Measurements from ENCODE around the gene DUSP14.
"Not testable (repeated sequence)": the region's sequence is repeated elsewhere in the genome, so short reads cannot be mapped to it uniquely, and the experiment has no call there.

DUSP14 gene

DNA sequence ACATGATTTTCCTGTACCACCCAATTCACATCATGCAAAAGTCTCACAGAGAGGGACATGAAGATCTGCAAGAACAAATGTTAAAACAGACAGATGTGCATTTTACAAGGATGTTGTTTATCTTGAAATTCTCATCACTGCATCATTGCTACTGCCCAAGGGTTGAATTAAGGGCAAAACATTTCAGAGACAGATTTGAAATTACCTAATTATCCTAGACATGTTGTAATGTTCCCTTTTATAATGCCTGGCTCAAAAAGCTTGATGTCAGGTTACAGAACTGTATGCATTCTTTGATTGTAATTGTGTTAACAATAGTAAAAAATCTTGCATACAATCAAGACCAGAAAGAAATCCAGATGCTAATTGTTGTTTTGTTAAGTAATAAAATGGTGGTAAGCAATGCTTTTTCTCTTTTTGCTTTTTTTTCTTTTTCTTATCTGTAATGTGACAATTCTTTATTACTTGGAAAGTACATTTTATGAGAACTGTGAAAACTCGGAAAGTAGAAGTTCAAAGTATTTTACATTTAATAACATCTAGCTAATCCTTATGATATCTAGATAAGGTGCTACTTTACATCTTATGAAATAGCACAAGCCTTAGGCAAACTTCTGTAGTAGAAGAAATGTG is 3.6 kb upstream of the DUSP14 start:
- no peak for DNase-seq (ENCODE audit: low spot score)

DNA sequence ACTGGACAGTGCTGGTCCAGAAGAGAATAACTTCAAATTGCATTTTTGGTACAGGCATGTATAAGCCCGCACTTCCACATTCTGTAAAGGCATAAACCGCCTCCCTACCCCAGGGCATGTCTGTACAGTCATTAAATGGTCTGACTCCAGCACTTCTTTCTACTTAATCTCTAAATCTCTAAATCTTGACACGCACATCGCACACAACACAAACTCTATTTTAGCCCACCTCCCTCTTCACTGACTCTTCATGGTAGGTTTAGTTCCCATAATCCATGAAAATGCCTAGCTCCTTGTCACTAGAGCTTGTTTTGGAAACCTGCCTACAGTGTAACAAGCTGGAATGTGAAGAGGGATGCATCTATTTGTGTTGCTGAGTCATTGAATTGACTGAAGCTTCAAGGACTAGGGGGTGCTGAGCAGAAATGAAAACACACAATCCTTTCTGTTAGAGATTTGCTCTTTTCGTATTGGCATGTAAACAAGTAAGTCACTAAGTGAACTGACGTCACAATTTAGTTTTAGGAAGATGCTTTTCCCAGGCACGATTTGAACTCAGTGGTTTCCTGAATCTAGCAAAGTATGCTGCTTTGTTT is 1.6 kb upstream of the DUSP14 start:
- DNase-seq (ENCODE audit: low spot score) = peak; percentile 33

DNA sequence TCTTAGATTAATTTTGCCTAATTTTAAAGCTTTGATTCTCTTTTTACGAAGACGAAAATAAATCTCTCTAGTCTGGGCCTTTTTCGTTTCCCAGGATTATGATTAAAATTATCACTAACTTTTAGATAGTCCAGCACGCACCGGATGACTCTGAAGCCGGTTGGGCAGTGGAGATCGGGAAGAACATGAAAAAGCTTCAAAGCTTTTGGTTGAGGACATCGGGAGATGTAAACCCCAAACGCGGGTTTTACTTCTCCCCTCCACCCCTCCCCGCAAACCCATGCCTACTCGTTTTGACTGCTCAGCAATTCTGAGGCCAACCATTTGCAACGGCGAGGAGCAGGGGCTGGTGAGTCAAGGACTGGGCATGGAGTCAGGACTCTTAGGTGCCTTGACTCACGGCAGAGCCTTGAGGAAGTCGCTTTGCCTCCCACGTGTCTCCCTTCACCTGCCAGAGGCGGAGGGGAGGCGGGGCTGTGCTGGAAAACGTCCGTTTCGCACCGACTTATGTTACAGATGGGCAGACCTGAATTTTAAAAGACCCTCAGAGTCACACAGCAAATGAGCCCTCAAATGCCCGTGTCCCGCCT is 989 bp upstream of the DUSP14 start:
- peak; percentile 70 for DNase-seq (ENCODE audit: low spot score)

DNA sequence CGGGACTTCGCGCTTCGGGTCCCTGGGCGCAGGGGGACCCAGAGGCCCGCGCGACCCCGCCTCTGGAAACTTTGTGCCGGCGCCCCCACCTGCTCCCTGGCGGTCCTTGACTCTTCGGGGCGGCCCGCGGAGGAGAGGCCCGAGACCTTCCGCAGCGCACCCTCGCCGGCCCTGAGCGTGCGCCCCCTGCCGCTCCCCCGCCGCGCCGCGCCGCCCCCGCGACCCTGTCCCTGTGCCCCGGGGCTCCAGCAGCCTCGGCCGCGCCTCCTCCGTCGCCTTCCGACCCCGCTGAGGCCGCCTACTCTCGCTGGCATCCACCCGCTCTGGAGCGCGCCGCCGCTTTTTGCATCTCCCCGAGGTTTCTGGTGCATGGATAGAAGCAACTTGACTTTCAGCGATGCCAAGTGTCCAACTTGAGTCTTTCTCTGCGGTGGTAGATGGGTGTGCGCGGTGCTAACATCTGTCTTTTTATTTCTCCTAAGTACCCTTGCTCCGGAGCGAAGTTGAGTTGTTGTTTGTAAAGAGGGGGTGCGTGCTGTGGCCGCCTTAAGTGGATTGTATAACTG is 414 bp downstream of the DUSP14 start:
- peak; percentile 70 for DNase-seq (ENCODE audit: low spot score)

DNA sequence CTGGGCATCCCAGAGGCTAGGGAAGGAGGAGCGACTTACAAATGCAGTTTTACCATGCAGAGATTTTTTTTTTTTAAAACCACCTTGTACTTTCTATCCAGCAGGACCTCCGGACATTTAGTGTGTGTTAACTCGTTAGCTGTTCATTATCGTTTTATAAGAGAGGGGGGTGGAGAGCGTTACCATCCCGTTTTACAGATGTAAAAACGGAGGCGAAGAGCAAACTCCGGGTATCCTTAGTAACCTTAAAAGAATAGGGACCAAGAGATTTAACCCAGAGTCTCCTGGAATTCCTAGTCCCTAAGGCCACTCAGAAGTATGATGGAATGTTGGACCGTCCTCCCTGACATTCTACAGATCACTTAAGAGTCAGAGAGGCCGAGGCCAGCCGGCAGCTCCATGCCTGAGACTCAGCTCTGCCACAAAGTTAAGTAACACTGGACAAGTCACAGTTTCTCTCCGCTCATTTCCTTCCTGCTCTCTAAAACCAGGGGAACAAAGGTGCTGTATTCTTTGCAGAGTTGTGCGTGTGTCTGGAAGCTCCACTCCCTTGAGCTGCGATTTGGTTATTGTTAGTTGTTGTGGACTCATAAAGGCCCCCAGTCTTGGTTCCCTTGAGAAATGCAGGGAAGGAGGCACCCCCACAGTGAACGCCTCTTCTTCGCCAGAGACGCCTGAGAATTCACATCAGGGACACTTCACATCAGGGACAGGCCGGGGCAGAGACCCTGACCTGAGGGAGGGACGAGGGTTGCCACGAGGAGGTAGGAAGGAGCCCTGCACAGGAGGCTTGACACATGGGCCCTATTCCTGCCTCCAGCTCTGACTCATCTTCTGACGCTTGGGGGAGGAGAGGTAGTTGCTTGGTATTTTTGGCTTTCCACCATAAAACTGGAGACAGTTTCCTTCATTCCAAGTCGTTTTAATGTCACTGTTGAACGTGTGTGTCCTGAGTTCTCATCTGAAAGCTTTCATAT is 1.2 kb downstream of the DUSP14 start:
- DNase-seq (ENCODE audit: low spot score) = peak; percentile 52

DNA sequence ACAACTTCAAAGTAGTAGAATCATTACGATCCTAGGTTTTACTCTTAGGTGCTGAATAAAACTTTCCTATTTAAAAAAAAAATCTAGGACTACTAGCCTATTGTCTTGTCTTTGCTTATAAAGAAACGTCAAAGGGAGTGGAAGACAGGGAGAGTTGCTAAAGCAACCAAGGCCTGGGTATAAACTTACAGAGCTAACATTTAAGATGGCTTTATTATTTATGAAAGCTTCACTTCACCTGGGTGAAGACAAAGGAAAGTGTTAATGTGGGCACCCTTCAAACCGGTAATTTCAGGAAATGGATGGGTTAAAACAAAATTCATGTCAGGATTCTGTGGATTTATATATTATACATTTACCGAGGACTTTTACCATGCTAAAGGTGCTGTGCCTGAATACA is 2.5 kb downstream of the DUSP14 start:
- DNase-seq (ENCODE audit: low spot score) = no peak

DNA sequence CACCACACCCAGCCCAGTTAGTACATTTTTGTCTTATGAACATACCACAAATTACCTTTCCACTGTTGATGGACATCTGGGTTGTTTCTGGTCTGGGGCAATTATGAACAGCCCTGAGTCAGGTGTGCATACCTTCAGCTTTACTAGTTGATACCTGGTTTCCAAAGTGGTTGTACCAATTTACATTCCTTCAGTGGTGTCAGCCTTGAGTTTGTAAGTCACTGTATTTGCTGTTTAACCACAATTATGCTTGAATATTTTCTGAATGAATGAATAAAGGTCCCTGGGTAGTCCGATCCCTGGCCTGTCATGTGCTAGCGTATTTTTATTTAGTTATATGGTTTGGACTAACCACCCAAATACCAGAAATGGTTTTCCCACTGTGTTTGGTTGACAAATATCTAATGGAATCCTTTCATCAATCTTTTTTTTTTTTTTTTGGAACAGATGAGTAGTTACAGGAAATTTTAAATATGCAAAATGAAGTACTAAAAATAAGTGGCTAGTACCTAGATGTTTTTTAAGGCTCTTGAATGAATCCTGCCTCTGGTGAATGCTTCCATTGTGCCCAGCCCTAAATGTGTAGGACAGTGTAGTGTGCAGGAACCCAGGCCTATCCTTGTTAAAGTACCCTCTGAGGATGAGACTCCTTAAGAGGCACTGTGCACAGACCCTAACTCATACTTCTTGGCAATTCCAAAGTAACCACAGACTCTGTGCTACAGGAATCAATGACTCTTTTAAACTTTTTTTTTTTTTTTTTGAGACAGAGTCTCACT is 3.7 kb downstream of the DUSP14 start:
- DNase-seq (ENCODE audit: low spot score) = no peak

DNA sequence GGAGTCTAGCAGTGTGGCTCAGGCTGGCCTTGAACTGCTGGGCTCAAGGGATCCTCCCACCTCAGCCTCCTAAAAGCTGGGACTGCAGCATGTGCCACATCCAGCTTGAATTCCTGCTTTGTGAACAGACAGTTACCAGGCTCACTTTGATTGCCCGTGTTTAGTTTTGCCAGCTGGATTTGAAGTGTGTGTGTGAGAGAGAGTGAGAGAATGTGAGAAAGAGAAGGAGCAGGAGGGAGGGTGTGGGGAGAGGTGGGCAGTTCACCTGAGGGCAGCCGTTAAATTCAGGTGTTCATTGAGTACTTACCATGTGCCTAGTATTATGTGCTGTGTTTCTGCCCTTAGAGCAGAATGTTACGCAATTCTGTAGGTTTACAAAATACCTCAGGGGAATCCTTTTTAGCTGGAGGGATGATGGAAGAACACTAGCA is 4.7 kb downstream of the DUSP14 start:
- DNase-seq (ENCODE audit: low spot score) = no peak

DNA sequence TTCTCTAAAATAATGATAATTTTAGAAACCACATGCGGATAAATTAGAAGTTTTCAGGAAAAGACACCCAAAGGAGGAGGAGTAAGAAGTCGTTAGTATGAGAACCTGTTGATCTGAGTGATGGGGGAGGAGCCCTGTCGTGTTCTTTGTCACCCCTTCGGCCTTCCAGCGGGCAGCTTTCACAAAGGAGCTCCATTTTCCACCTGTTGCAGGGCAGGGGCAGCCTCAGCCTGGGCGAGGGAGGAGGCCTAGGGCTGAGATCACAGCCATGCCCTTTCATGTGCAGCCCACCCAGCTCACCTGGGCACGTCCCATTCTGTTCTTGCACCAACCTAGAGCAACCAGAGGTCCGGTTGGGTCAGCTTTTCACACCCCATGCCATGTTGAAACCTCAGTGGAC is 5.3 kb downstream of the DUSP14 start:
- DNase-seq (ENCODE audit: low spot score) = peak; percentile 43

DNA sequence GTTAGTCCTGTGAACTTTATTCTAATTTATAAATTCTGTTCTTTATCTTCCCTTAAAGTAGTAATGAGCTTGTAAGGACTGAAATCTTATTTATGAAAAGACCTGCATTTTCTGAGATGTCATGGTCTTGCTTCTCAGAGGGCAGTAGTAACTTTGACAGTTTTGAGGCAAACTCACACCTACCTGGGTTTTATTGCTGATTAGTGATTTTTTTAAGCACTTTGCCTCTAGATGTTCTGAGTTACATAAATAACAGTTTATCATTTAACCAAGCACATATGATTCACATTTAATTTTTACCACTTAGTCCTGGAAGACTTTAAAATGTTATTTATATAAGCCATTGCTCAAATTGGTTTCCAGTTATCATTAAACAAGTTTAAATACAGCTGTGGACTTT is 10.7 kb downstream of the DUSP14 start:
- no peak for DNase-seq (ENCODE audit: low spot score)

DNA sequence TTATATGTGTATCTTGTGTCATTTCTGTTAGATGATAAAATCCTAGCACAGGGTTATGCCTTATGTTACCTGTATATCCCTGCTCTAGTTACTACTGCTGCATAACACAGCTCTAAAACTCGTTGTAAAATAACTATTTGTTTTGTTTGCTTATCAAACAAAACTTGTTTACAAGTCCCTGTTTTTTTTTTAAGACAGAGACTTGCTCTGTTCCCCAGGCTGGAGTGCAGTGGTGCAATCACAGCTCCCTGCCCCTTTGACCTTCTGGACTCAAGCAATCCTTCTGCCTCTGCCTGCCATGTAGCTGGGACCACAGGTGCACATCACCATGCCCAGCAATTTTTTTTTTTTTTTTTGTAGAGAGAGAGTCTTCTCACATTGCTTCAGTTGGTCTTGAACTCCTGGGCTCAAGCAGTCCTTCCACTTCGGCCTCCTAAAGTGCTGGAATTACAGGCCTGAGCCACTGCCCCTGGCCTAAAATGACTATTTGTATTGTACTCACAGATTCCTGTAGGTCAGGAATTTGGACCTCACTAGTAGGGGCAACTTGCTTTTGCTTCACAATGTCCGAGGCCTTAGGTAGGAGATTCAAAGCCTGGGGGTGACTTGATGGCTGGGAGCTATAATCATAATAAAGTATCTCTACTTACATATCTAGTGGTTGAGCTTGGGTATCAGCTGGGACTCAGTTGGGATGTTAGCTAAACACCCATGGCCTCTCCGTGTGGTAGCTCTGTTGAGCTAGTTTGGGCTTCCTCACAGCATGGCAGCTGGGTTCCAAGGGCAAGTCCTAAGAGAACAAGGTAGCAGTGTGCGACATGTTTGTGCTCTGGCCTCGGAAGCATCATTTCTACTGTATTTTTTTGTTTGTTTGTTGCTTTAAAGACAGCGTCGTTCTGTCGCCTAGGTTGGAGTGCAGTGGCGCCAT is 12.6 kb downstream of the DUSP14 start:
- DNase-seq (ENCODE audit: low spot score) = no peak

DNA sequence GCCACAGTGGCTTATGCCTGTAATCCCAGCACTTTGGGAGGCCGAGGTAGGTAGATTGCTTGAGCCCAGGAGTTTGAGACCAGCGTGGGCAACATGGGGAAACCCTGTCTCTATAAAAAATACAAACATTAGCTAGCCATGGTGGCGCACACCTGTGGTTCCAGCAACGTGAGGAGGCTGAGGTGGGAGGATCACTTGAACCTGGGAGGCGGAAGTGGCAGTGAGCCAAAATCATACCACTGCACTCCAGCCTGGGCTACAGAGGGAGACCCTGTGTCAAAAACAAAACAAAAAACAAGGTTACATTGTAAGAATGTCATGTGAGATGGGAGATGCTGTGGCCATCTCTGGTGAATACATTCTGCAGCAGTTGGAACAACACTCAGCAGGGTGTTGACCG is 13.5 kb downstream of the DUSP14 start:
- no peak for DNase-seq (ENCODE audit: low spot score)

DNA sequence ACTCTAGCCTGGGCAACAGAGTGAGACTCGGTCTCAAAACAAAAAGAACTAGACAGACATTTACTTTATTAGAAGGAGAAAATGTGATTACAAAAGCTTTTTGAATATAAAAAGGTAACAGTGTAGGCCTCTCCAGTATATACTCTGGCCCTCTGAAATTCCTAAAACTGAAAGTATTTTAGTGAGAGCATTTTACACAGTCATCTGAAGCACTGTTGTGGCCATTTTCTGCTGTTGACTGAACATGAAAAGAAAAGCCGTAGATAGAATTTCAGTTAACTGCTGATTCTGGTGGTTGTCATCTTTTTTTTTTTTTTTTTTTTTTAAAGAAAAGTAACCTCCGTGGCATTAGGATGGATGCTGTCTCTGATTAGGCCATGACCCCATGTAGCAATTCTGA is 15.6 kb downstream of the DUSP14 start:
- no peak for DNase-seq (ENCODE audit: low spot score)

DNA sequence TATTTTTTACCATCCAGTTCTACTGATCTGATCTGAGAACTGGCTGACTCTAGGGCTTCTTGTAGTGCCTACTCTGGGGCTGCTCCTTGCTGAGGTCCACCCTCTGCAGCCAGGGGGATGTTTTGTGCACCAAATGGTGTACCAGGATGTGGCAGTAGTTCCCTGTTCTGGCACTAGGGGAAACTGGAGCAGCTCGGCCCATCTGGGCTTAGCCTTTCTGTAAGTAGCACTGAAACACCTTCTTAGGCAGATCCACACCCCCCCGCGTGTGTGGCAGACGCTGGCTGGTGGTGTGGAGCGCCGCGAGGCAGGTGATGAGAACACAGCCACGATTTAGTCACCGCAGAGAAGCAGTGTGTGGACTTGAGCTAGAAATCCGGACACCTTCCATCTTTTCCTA is 17.0 kb downstream of the DUSP14 start:
- DNase-seq (ENCODE audit: low spot score) = peak; percentile 76

DNA sequence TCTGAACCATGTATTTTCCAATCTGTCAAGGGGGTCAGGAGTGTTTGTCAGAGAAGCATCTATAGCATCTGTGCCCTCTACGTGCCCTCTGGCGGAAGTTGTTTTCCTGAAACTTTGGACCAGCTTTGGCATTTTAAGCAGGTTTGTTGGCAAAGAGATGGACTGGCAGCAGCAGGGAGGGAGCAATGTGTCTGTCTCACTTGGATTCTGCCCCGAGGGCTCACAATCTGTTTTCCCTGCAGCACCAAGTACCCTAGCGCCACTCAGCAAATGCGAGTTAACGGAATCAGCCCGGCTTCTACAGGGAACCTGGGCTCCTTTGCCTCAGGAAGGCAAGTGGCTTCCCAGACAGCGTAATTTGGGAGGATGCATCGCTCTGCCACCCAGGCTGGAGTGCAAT is 17.4 kb downstream of the DUSP14 start:
- no peak for DNase-seq (ENCODE audit: low spot score)

DNA sequence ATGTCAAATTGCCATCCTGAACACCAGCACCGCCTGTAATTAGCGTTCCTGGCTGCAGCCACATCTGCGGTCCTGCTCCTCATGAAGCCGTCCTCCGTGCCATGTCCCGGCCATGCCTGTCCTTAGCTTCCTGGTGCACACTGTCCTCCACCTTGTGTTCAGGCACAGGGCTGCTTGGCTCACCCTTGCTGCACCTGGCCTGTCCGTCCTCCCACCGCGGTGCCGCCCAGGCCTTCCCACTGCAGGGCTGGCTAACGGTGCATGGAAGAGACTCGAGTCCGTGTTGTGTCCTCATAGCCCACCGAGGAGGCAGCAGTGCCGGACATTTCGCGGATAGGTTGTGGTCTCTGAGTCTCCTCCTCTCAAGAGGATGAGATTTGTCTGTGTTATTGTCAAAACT is 20.4 kb downstream of the DUSP14 start:
- DNase-seq (ENCODE audit: low spot score) = no peak

DNA sequence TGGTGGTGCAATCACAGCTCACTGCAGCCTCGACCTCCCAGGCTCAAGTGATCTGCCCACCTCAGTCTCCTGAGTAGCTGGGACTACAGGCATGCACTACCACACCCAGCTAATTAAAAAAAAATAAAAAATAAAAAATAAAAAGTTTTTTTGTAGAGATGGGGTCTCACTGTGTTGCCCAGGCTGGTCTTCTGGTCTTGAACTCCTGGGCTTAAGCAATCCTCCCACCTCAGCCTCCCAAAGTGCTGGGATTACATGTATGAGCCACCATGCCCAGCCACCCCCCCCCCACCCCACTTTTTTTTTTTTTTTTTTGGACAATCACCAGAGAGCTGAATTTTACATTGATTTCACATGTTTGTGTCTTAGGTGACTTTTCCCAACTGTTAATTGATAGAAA is 22.0 kb downstream of the DUSP14 start:
- not testable (repeated sequence) for DNase-seq (ENCODE audit: low spot score)

DNA sequence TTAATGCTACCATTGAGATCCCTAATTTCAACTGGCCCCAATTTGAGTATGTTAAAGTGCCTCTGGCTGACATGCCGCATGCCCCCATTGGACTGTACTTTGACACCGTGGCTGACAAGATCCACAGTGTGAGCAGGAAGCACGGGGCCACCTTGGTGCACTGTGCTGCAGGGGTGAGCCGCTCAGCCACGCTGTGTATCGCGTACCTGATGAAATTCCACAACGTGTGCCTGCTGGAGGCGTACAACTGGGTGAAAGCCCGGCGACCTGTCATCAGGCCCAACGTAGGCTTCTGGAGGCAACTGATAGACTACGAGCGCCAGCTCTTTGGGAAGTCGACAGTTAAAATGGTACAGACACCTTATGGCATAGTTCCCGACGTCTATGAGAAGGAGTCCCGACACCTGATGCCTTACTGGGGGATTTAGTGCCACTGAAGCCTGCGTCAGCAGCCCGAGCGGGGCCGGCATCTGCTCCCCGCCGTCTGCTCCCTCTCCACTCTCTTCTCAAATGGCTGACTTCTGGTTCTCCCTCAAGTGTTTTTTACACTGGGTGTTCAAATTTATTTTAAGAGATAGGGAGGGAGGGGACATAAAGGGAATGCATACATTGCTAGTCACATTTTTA is 22.9 kb downstream of the DUSP14 start:
- no peak for DNase-seq (ENCODE audit: low spot score)

DNA sequence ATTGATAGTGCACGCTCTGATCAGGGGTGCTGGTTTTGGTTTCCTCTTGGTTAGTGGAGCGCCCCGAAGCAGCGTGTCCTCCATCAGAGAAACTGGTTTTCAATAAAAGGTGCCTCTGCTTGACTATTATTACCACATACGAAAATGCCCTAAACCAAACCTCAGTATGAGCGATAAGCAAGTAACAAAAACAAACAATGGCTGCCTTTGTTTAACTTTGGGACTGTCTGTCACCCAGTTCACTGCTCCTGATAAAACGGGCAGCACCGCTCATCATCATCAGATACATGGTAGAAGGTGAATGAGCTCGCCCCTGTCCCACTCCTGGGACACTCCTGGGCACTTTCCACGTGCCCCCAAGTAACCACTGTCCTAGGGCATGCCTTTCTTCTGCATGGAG is 24.0 kb downstream of the DUSP14 start:
- DNase-seq (ENCODE audit: low spot score) = no peak

DNA sequence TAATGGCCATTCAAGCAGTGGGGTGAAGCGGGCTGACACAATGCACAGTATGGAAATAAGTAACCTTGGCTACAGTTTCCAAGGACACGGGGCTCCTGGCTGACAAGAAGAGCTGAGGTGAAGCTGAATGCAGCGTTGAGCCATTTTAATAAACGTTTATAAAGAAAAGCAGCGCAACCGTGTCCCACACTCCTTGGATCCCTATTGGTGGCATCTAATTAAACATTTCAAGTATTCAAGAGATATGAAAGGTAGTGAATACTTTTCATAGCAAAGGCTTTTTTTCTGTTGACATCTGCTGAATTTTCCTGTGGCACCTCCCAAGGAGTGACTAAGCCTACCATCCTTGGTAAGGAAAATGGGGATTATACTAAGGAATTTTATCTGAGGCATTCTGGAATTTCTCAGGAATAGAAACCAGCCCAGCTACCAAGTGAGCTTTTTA is 26.5 kb downstream of the DUSP14 start:
- DNase-seq (ENCODE audit: low spot score) = no peak
